HepG2 (cell line): ENCODE data around the gene SERTAD1. TPM values are rescaled to one million over a fixed set of nuclear protein-coding genes. Genes with fewer than 3 reads are reported as not detected.
A peak's percentile ranks its signal among the peaks of the same experiment; 100 is the strongest.

ENCODE experiments used
- ASH2L ChIP-seq: fragments of 300-600, 200-600 bp; sonication (generic); IDR thresholded peaks from 2 replicates; pipeline ENCODE4 v1.7.0; 2017; ENCODE audit warnings: low read depth, mild to moderate bottlenecking, moderate library complexity, mixed read lengths, low read length; ENCODE audit not compliant: insufficient read length
- ETV6 ChIP-seq: sonication (generic); formaldehyde crosslinking; conservative IDR thresholded peaks from 2 replicates; pipeline ENCODE4 v1.4.0; 2020; ENCODE audit warnings: missing genetic modification reagents
- GLMP ChIP-seq: sonication (generic); formaldehyde crosslinking; IDR thresholded peaks from 2 replicates; pipeline ENCODE4 v1.9.0; 2021; ENCODE audit warnings: missing genetic modification reagents, mild to moderate bottlenecking, borderline replicate concordance
- HIVEP1 ChIP-seq: sonication (generic); formaldehyde crosslinking; IDR thresholded peaks from 2 replicates; pipeline ENCODE4 v1.4.0; 2020; ENCODE audit warnings: mild to moderate bottlenecking, missing genetic modification reagents
- HNF4A ChIP-seq: sonication (generic); formaldehyde crosslinking; IDR thresholded peaks from 2 replicates; pipeline ENCODE4 v1.4.0; 2020; ENCODE audit warnings: missing genetic modification reagents
- MED13 ChIP-seq: sonication (generic); formaldehyde crosslinking; IDR thresholded peaks from 2 replicates; pipeline ENCODE4 v1.5.0; 2020; ENCODE audit warnings: missing genetic modification reagents
- NFKB2 ChIP-seq: sonication (generic); formaldehyde crosslinking; IDR thresholded peaks from 2 replicates; pipeline ENCODE4 v1.4.0; 2020; ENCODE audit warnings: missing genetic modification reagents, borderline replicate concordance
- SNAI1 ChIP-seq: sonication (generic); formaldehyde crosslinking; IDR thresholded peaks from 2 replicates; pipeline ENCODE4 v1.5.0; 2020; ENCODE audit warnings: mild to moderate bottlenecking, missing genetic modification reagents, borderline replicate concordance
- STAG1 ChIP-seq: sonication (generic); formaldehyde crosslinking; IDR thresholded peaks from 2 replicates; pipeline ENCODE4 v1.4.0; 2020; ENCODE audit warnings: missing genetic modification reagents
- TARDBP ChIP-seq: sonication (generic); formaldehyde crosslinking; IDR thresholded peaks from 2 replicates; pipeline ENCODE4 v1.8.0; 2022; ENCODE audit warnings: mild to moderate bottlenecking, missing genetic modification reagents
- TSC22D2 ChIP-seq: sonication (generic); formaldehyde crosslinking; IDR thresholded peaks from 2 replicates; pipeline ENCODE4 v1.5.1; 2020; ENCODE audit warnings: missing genetic modification reagents, mild to moderate bottlenecking, borderline replicate concordance
- WIZ ChIP-seq: sonication (generic); formaldehyde crosslinking; IDR thresholded peaks from 2 replicates; pipeline ENCODE4 v1.5.1; 2020; ENCODE audit warnings: mild to moderate bottlenecking, missing genetic modification reagents
- ZBTB42 ChIP-seq: sonication (generic); formaldehyde crosslinking; IDR thresholded peaks from 2 replicates; pipeline ENCODE4 v1.5.0; 2020; ENCODE audit warnings: mild to moderate bottlenecking, missing genetic modification reagents
- ZBTB7A ChIP-seq: sonication (generic); formaldehyde crosslinking; IDR thresholded peaks from 2 replicates; pipeline ENCODE4 v1.8.0; 2022; ENCODE audit warnings: mild to moderate bottlenecking, missing genetic modification reagents
- ZNF275 ChIP-seq: sonication (generic); formaldehyde crosslinking; IDR thresholded peaks from 2 replicates; pipeline ENCODE4 v1.8.0; 2022; ENCODE audit warnings: missing genetic modification reagents, mild to moderate bottlenecking, inconsistent platforms, borderline replicate concordance
- ZNF335 ChIP-seq: sonication (generic); formaldehyde crosslinking; IDR thresholded peaks from 2 replicates; pipeline ENCODE4 v1.4.0; 2020; ENCODE audit warnings: missing genetic modification reagents
- ZNF512B ChIP-seq: sonication (generic); formaldehyde crosslinking; IDR thresholded peaks from 2 replicates; pipeline ENCODE4 v1.5.1; 2020; ENCODE audit warnings: missing genetic modification reagents, mild to moderate bottlenecking, borderline replicate concordance
- ZNF572 ChIP-seq: sonication (generic); formaldehyde crosslinking; IDR thresholded peaks from 2 replicates; pipeline ENCODE4 v1.5.1; 2020; ENCODE audit warnings: mild to moderate bottlenecking, missing genetic modification reagents
- ZNF737 ChIP-seq: sonication (generic); formaldehyde crosslinking; IDR thresholded peaks from 2 replicates; pipeline ENCODE4 v1.5.0; 2020; ENCODE audit warnings: missing genetic modification reagents, mild to moderate bottlenecking, borderline replicate concordance
- ZNF747 ChIP-seq: sonication (generic); formaldehyde crosslinking; IDR thresholded peaks from 2 replicates; pipeline ENCODE4 v1.8.1; 2023; ENCODE audit warnings: missing genetic modification reagents, mild to moderate bottlenecking, borderline replicate concordance
- ZNF784 ChIP-seq: sonication (generic); formaldehyde crosslinking; IDR thresholded peaks from 2 replicates; pipeline ENCODE4 v1.5.1; 2020; ENCODE audit warnings: missing genetic modification reagents, mild to moderate bottlenecking, borderline replicate concordance
- polyA plus RNA-seq, 8 experiments: library from polyadenylated mRNA; depleted of rRNA in 3 of 8; stranded (reverse) in 7 of 8; unstranded in 1 of 8; fragments of >200 nt; fragmentation: Illumina TruSeq in 4 of 8; extraction: Trizol in 4 of 8; gene quantifications; 2 replicates each; pipeline versions ENCODE4 v1.2.1 to v1.2.3, GENCODE V29; 2011 to 2016; ENCODE audit warnings: low read depth in 4 of 8, missing spikeins in 1 of 8, mixed read lengths in 1 of 8; ENCODE audit not compliant: insufficient read depth in 1 of 8
- total RNA-seq, 5 experiments: library from RNA; depleted of rRNA; stranded (reverse); fragments of >200 nt; fragmentation: Illumina TruSeq; extraction: Trizol; gene quantifications; 2 replicates each; pipeline ENCODE4 v1.2.3, GENCODE V29; 2016; ENCODE audit warnings: low read depth in 1 of 5

The SERTAD1 gene
- total and polyA plus RNA-seq, 2 of the 13 experiments (the other 11 are each of a cell fraction or from before 2014, with no cell fraction given): 4.3 to 4.5 TPM

GRCh38 chr19:40444000-40444824 is 18.4 kb upstream of the SERTAD1 start, which contains the start of gene SERTAD3 (continued):
- TF ChIP-seq HNF4A: no peak
- TF ChIP-seq WIZ (CRISPR knock-in tag): no peak
- TF ChIP-seq STAG1 (CRISPR knock-in tag): no peak
- peak; percentile 77 for TF ChIP-seq ZNF784
- TF ChIP-seq ZNF335 (CRISPR knock-in tag): no peak
- peak; percentile 79; the same call in 1 of the 2 replicates for TF ChIP-seq SNAI1 (CRISPR knock-in tag)
- TF ChIP-seq HIVEP1 (CRISPR knock-in tag): peak; percentile 88
- TF ChIP-seq ZNF737 (CRISPR knock-in tag): no peak
- TF ChIP-seq ZNF572 (CRISPR knock-in tag): no peak
- TF ChIP-seq TSC22D2 (CRISPR knock-in tag): peak; percentile 16; the same call in 1 of the 2 replicates
- TF ChIP-seq ZBTB7A (CRISPR knock-in tag): peak; percentile 83
- TF ChIP-seq ZNF747 (CRISPR knock-in tag): no peak; the same call in 1 of the 2 replicates
- peak; percentile 34; the same call in 1 of the 2 replicates for TF ChIP-seq TARDBP
- TF ChIP-seq NFKB2 (CRISPR knock-in tag): peak; percentile 62; the same call in 1 of the 2 replicates
- no peak for TF ChIP-seq ZNF512B (CRISPR knock-in tag)
- no peak; the same call in 1 of the 2 replicates for TF ChIP-seq MED13 (CRISPR knock-in tag)
- TF ChIP-seq ASH2L: peak; percentile 79
- peak; percentile 83; the same call in 1 of the 2 replicates for TF ChIP-seq ZNF275
- TF ChIP-seq ETV6: 0 out of 2 replicates have a peak, but pooled peaks have one; percentile 15
- TF ChIP-seq GLMP (CRISPR knock-in tag): no peak
- no peak for TF ChIP-seq ZBTB42
